GM18867 (cell line): ENCODE measurements around the gene CNKSR3.

Experiments used
- ATAC-seq: cut with Tn5 transposase; IDR thresholded peaks from one replicate; pipeline ENCODE4 v1.9.1; 2021; ENCODE audit warnings: mild to moderate bottlenecking, moderate library complexity; ENCODE audit not compliant: unreplicated experiment

The CNKSR3 gene

DNA sequence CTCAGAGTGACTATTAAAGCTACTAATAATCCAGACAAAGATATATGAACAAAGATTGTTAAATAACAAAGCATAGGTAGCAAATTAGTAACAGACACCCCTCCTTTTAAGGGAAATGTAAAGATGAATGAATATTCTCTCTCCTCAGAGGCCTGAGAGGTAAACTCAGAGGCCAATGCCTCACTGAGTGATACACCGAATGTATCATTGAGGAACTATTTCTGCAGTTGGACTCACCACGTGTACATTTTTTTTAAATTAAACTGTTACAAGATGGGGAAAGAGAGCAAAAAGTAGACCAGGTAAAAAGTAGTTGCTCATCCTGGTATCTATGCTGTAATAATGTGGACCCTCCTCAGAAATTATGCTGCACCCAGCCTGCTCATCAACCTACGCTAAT, 81.6 kb downstream of the CNKSR3 start:
- ATAC-seq = no peak

GRCh38 chr6:154427446-154427845, 83.0 kb downstream of the CNKSR3 start:
- no peak for ATAC-seq

- ATAC-seq = no peak
These were observed 83.5 kb downstream of the CNKSR3 start for GRCh38 chr6:154426997-154427396.

DNA sequence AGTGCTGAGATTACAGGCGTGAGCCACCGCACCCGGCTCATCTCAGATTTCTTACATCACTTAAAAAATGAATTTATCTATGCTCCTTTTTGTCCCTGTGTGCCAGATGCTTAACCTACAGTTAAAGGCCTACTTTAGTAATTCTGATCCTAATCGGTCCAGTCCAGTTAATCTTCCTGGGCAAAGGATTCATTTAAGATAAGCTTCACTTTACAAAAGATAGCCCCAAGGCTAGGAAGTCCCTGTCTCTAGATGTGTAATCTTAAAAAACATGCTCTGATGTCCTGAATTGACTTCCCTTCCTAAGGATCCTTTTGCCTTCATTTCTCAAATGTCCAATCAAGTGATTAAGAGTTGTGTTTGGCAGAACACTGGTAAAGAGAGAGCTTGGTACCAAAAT, 85.5 kb downstream of the CNKSR3 start:
- no peak for ATAC-seq

DNA sequence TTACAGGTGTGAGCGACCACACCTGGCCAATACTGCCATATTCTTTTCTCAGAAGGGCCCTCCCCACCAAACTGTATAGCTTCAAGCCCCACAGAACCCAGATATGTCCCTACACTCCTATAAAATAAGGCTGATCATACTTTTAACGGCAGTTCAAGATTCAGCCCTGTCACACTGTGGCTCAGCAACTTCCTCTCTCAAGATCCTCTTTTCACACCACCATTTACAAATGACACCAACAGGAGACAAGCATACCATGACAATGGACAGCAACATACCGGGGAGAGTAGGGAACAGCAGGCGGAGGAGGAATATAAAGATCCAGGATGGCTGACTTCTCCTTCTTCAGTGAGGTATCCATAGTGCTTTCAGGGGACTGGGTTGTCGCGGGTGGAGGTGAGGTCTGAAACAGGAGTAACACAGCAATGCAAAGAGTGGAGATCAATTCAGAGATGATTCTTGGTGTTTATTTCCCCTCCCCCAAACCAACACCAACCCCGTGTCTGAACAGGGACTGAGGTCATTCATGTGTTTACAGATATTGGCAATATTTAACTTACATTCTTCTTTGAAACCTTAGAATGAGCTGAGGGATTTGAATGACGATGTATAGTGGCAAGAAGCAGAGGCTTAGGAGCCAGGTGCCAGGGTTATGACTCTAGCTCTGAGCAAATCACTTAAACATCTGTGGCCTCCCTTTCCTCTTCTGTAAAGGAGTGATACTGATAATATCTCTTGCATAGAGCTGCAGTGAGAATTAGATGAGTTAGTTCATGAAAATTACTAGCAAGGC, 96.3 kb downstream of the CNKSR3 start:
- ATAC-seq = no peak

GRCh38 chr6:154412106-154412820, 98.2 kb downstream of the CNKSR3 start:
- no peak for ATAC-seq

DNA sequence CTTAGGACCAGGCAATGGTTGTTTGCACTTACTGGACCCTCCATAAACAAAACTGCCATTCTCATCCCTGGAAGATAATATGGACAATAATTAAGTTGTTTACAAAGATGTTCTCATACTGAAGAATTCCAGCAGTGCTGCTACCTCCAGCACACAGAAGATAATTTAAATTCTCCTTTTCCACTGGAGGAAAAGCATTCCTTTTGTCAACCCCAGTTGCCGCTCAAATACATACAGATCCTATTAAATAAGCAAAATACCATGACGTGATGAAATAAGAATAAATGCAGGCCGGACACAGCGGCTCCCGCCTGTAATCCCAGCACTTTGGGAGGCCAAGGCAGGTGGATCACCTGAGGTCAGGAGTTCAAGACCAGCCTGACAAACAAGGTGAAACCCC, 99.4 kb downstream of the CNKSR3 start:
- ATAC-seq = no peak

DNA sequence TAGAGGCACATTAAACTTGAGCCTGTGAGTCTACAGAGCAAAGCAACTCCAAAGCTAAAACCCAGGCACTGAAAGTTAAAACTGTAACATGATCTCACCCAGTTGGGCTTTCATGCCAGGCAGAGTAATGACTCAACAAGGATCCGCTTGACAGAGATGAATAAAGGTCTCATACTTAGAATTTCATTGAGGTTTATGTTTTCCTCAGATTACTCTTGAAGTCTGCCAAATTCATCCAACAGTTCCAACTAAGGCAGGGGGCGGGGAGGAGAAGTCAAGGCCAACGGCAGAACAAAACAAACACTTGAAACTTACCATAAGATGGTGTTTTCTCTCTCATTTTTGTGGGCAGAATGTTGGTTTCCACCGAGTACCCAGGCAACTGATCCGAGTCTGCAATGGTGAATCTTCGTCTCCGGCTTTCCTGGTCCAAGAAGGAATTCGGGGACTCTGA, 99.8 kb downstream of the CNKSR3 start:
- ATAC-seq = peak; percentile 59

DNA sequence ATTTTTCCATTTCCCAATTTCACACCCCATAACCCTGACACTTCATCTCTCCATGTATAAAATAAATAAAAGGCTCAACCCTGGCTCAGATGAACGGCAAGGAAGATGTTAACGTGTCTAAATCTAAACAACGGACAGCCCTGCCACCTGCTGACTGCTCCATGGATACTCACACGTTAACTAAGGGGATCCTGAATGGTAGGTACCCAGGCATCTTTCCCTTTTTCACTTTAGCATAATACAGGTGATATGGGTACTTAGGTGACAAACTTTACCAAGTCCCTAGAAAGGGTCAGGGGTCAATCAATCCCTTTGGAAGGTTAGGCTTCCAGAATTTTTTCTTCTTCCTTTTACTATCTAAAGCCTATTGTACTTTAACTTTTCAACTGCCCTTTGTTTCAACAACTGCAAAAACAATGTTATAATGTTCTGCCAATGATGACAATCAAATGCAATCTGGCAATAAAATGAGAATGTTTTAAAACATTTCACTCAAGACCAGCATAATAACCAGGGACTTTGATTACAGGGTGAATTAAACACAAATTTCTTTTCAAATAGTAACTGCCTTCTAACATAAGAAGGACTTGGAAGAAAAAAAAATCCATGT, 101.5 kb downstream of the CNKSR3 start:
- no peak for ATAC-seq

- no peak for ATAC-seq
These were observed 103.0 kb downstream of the CNKSR3 start for GRCh38 chr6:154407440-154407839.

DNA sequence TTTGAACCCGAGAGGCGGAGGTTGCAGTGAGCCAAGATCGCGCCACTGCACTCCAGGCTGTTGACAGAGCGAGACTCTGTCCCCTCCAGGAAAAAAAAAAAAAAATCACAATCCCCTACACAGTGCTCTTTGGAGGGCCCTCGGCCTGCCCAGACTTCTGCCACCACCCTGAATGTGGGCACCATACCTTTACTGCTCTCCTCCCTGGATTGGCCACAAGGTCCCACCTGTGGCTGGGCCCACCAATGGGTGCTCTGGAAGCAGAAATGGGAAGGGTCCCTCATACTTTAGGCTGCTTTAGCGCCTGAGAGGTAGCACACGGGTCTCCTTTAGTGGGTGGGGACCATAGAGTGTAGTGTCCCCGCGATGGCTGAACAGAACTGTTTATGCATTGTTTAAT, 103.6 kb downstream of the CNKSR3 start:
- ATAC-seq = no peak

DNA sequence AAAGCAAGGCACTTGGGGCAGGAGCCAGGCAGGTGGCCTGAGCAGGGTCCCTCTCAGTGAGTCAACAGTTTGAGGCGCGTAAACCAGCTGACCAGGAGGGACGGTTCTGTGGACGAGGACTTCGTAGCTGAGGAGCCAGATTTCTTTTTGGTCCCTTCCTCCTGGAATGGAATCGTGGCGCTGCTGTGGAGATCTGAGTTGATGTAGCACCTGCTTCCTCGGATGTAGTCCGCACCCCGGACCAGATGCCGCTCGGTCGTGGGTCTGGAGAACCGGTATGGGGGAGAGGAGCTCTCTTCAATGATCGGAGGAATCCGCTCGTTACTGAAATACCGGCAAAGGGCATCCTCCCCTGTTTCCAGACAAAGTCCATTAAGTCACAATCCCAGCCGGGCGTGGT, 104.2 kb downstream of the CNKSR3 start:
- no peak for ATAC-seq

GRCh38 chr6:154404791-154405400, 105.6 kb downstream of the CNKSR3 start:
- peak; percentile 55 for ATAC-seq

DNA sequence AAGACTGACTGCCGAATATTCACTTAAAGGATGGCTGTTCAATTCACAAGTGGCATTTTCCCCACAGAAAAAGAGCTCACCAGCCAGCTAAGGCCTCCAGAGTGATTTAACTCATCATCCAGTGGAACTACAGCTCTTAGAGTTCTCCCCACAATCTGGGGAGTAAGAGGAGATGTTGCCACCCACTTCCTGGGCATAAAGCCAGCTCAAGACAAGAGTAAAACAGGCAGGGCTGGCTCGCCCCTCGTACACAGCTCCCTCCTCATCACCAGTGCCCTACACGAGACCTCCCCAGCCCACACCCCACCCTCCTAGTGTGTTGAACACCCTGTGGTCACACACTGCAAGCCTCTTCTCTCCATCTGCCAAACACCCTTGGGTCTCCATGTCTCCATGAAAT, 106.7 kb downstream of the CNKSR3 start:
- ATAC-seq = no peak

GRCh38 chr6:154402081-154402780, 108.3 kb downstream of the CNKSR3 start:
- ATAC-seq = no peak

GRCh38 chr6:154399097-154399496, 111.4 kb downstream of the CNKSR3 start:
- ATAC-seq = no peak

GRCh38 chr6:154397491-154398195, 112.8 kb downstream of the CNKSR3 start:
- no peak for ATAC-seq

DNA sequence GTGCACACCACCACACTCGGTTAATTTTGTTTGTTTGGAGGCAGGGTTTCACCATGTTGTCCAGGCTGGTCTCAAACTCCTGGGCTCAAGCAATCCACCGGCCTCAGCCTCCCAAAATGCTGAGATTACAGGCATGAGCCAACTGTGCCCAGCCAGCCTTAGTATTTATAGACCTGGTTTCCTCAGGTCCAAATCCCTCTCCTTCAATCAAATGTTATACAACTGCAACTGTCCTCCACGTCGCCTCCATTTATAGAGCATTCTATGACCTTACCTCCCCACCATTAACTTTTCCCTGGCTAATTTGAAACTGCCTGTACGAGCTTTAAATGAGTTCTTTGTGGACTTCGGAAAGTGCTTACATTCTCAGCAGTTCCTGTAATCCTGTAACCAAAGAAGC, 114.6 kb downstream of the CNKSR3 start:
- ATAC-seq = no peak

GRCh38 chr6:154395316-154395715, 115.2 kb downstream of the CNKSR3 start:
- no peak for ATAC-seq

DNA sequence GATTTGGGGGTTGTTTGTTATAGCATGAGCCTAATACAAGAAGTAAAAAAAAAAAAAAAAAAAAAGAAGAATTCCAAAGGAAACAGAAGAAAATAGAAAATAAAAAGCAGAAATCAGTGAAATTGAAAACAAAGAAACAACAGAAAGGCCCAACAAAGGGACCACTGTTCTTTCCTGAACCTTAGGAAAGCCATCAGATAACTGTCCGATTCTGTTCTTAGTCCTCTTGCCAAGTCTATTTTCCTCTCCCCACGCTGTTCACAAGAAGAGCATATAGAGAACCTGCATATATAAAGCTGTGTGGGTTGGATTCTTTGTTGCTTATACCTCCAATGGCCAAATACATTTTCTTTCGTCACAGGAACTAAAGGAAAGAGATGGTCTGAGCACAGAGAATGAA, 115.9 kb downstream of the CNKSR3 start:
- no peak for ATAC-seq
